H1 (cell line): ENCODE data around the gene CNFN. TPM values are rescaled to one million over a fixed set of nuclear protein-coding genes. Genes with fewer than 3 reads are reported as not detected.
A peak's percentile ranks its signal among the peaks of the same experiment; 100 is the strongest.

ENCODE experiments used
- CTCF ChIA-PET: fragments of 300-600 bp; sonication (Branson Sonifier 250); formaldehyde crosslinking; loops from one replicate; lab custom pipeline; 2021; ENCODE audit not compliant: partially characterized antibody; lab: Charles Lee
- POLR2A ChIA-PET: fragments of 300-600 bp; sonication (Branson Sonifier 250); formaldehyde crosslinking; loops from one replicate; lab custom pipeline; 2021; ENCODE audit warnings: inconsistent platforms; ENCODE audit not compliant: partially characterized antibody; lab: Charles Lee
- DNase-seq, 2 experiments: peaks; one replicate each; pipeline versions ENCODE4 v3.0.0 to v3.0.0-alpha.2; 2010 to 2022; ENCODE audit warnings: low spot score in 2 of 2, low read depth in 1 of 2, mixed read lengths in 1 of 2
- FAIRE-seq: peaks from 2 replicates; lab custom pipeline; 2011; peaks lifted over from hg19 to GRCh38; lab: Jason Lieb, UNC
- H2AFZ ChIP-seq: 2 replicates; pipeline ENCODE4 v1.8.1; 2012; ENCODE audit warnings: low read length, inconsistent platforms
- H2AK5ac ChIP-seq: 2 replicates; pipeline ENCODE4 v1.6.1; 2013; ENCODE audit warnings: low read depth, low read length
- H2BK120ac ChIP-seq: replicated peaks from 2 replicates; pipeline ENCODE3; 2013; ENCODE audit warnings: low read depth, low read length, inconsistent platforms
- H2BK12ac ChIP-seq: 2 replicates; pipeline ENCODE4 v1.6.1; 2013; ENCODE audit warnings: low read depth, low read length
- H2BK15ac ChIP-seq: 2 replicates; pipeline ENCODE4 v1.6.1; 2013; ENCODE audit warnings: low read length
- H2BK20ac ChIP-seq: 2 replicates; pipeline ENCODE4 v1.6.1; 2013; ENCODE audit warnings: low read length
- H2BK5ac ChIP-seq: 2 replicates; pipeline ENCODE4 v1.6.1; 2013; ENCODE audit warnings: low read depth, low read length
- H3K14ac ChIP-seq: 2 replicates; pipeline ENCODE4 v1.6.1; 2013; ENCODE audit warnings: inconsistent platforms; ENCODE audit not compliant: insufficient read length
- H3K18ac ChIP-seq: 2 replicates; pipeline ENCODE4 v1.6.1; 2013; ENCODE audit warnings: low read length; ENCODE audit errors: extremely low read depth
- H3K23ac ChIP-seq: 2 replicates; pipeline ENCODE4 v1.6.1; 2013; ENCODE audit warnings: inconsistent platforms; ENCODE audit not compliant: insufficient read length
- H3K23me2 ChIP-seq: 2 replicates; pipeline ENCODE4 v1.6.1; 2013; ENCODE audit warnings: low read depth, low read length
- H3K27ac ChIP-seq: 2 replicates; pipeline ENCODE4 v1.6.1; 2011; ENCODE audit warnings: low read depth, low read length, inconsistent platforms
- H3K27me3 ChIP-seq, 4 experiments: replicated peaks in 1 of 4; 1 replicate in 1 of 4; 2 replicates in 3 of 4; pipeline versions ENCODE4 v1.6.1 to v1.8.1; 2011 to 2013; ENCODE audit warnings: low read length in 3 of 4, mild to moderate bottlenecking in 3 of 4, inconsistent platforms in 2 of 4, mixed read lengths in 2 of 4, moderate library complexity in 1 of 4; ENCODE audit not compliant: control insufficient read depth in 3 of 4, insufficient read depth in 3 of 4; ENCODE audit errors: extremely low read depth in 1 of 4
- H3K36me3 ChIP-seq, 4 experiments: 2 replicates each; pipeline versions ENCODE4 v1.6.1 to v1.8.1; 2011 to 2013; ENCODE audit warnings: mild to moderate bottlenecking in 4 of 4, low read length in 3 of 4, moderate library complexity in 2 of 4, control low read depth in 1 of 4, inconsistent platforms in 1 of 4; ENCODE audit not compliant: insufficient read depth in 4 of 4, control insufficient read depth in 2 of 4
- H3K4ac ChIP-seq: replicated peaks from 2 replicates; pipeline ENCODE3; 2013; ENCODE audit warnings: low read length, low read depth, mixed read lengths, inconsistent platforms; ENCODE audit not compliant: insufficient read length
- H3K4me1 ChIP-seq, 4 experiments: replicated peaks in 1 of 4; 1 replicate in 1 of 4; 2 replicates in 3 of 4; pipeline versions ENCODE4 v1.6.1 to v1.8.1; 2011 to 2013; ENCODE audit warnings: low read length in 3 of 4, inconsistent platforms in 2 of 4, mixed read lengths in 1 of 4; ENCODE audit not compliant: insufficient read depth in 4 of 4, control insufficient read depth in 3 of 4
- H3K4me2 ChIP-seq, 2 experiments: 2 replicates each; pipeline versions ENCODE4 v1.6.1 to v1.8.1; 2011 to 2013; ENCODE audit warnings: low read depth in 2 of 2, low read length in 2 of 2, control low read depth in 1 of 2, inconsistent platforms in 1 of 2, mild to moderate bottlenecking in 1 of 2; ENCODE audit not compliant: insufficient read depth in 1 of 2
- H3K4me3 ChIP-seq, 4 experiments: fragments of 200-600, 300-600 bp in 1 of 4; sonication (generic), shearing (Covaris generic), sonication (Bioruptor Twin) in 1 of 4; 2 replicates each; pipeline versions ENCODE4 v1.5.1 to v1.8.1; 2011 to 2016; ENCODE audit warnings: low read length in 4 of 4, low read depth in 3 of 4, control low read depth in 2 of 4, inconsistent platforms in 2 of 4, mild to moderate bottlenecking in 2 of 4, mixed read lengths in 1 of 4, moderate library complexity in 1 of 4; ENCODE audit not compliant: insufficient read depth in 2 of 4; ENCODE audit errors: extremely low read depth in 1 of 4
- H3K56ac ChIP-seq: replicated peaks from 2 replicates; pipeline ENCODE3; 2013; ENCODE audit warnings: low read depth, mild to moderate bottlenecking, mixed read lengths, low read length, inconsistent platforms; ENCODE audit not compliant: insufficient read length
- H3K79me1 ChIP-seq: 2 replicates; pipeline ENCODE4 v1.6.1; 2013; ENCODE audit warnings: low read depth, low read length, control low read depth
- H3K79me2 ChIP-seq, 2 experiments: 2 replicates each; pipeline versions ENCODE4 v1.6.1 to v1.8.1; 2012 to 2013; ENCODE audit warnings: low read length in 2 of 2, mild to moderate bottlenecking in 2 of 2, inconsistent platforms in 1 of 2; ENCODE audit not compliant: insufficient read depth in 2 of 2, control insufficient read depth in 1 of 2
- H3K9ac ChIP-seq, 4 experiments: replicated peaks in 1 of 4; 1 replicate in 1 of 4; 2 replicates in 3 of 4; pipeline versions ENCODE4 v1.6.1 to v1.8.1; 2011 to 2013; ENCODE audit warnings: low read depth in 3 of 4, low read length in 3 of 4, control low read depth in 2 of 4, mild to moderate bottlenecking in 2 of 4, moderate library complexity in 2 of 4, inconsistent platforms in 1 of 4; ENCODE audit errors: extremely low read depth in 1 of 4
- H3K9me3 ChIP-seq, 2 experiments: 2 replicates each; pipeline versions ENCODE4 v1.6.1 to v1.8.1; 2012 to 2013; ENCODE audit warnings: mild to moderate bottlenecking in 2 of 2, moderate library complexity in 2 of 2, control low read depth in 1 of 2, inconsistent platforms in 1 of 2, low read depth in 1 of 2, low read length in 1 of 2, mixed read lengths in 1 of 2; ENCODE audit not compliant: insufficient read depth in 2 of 2
- H4K20me1 ChIP-seq, 2 experiments: replicated peaks in 1 of 2; 2 replicates each; pipeline versions ENCODE3 to v1.8.1; 2011 to 2013; ENCODE audit warnings: inconsistent platforms in 2 of 2, low read length in 2 of 2, mild to moderate bottlenecking in 1 of 2; ENCODE audit not compliant: insufficient read depth in 2 of 2, control insufficient read depth in 1 of 2
- H4K5ac ChIP-seq: 2 replicates; pipeline ENCODE4 v1.6.1; 2013; ENCODE audit warnings: low read length, low read depth, mixed read lengths, inconsistent platforms; ENCODE audit not compliant: insufficient read length
- H4K8ac ChIP-seq: 2 replicates; pipeline ENCODE4 v1.8.0; 2013; ENCODE audit warnings: mild to moderate bottlenecking, moderate library complexity, low read length, inconsistent platforms; ENCODE audit not compliant: insufficient read depth; ENCODE audit errors: extremely low read depth
- H4K91ac ChIP-seq: replicated peaks from 2 replicates; pipeline ENCODE3; 2013; ENCODE audit warnings: low read length, mixed read lengths, inconsistent platforms; ENCODE audit not compliant: insufficient read length
- HDAC2 ChIP-seq, 2 experiments: fragments of 300-600 bp in 1 of 2; sonication (generic) in 1 of 2; IDR thresholded peaks; 2 replicates each; pipeline ENCODE4 v1.6.1; 2011 to 2012; ENCODE audit warnings: low read depth in 2 of 2, low read length in 2 of 2, mild to moderate bottlenecking in 2 of 2, moderate library complexity in 2 of 2, borderline replicate concordance in 1 of 2, inconsistent platforms in 1 of 2
- SP2 ChIP-seq: IDR thresholded peaks from 2 replicates; pipeline ENCODE4 v1.6.1; 2012; ENCODE audit warnings: mild to moderate bottlenecking, low read length, inconsistent platforms
- WGBS, 2 experiments: shearing (Covaris generic) in 1 of 2; methylation state at CpG; one replicate each; pipeline versions ENCODE4 v1.1.6 to v1.1.7; 2013 to 2015; ENCODE audit warnings: low lambda C conversion rate in 2 of 2, mixed read lengths in 2 of 2, inconsistent platforms in 1 of 2, low coverage in 1 of 2, missing lambda C conversion rate in 1 of 2; ENCODE audit not compliant: insufficient replicate concordance in 2 of 2, insufficient coverage in 1 of 2, insufficient read length in 1 of 2; ENCODE audit errors: extremely low coverage in 1 of 2, missing lambda C conversion rate in 1 of 2; 5-methylcytosine and 5-hydroxymethylcytosine counted together
- polyA plus RNA-seq, 7 experiments: library from polyadenylated mRNA; depleted of rRNA in 3 of 7; stranded (reverse) in 5 of 7; unstranded in 2 of 7; fragments of >200 nt in 5 of 7; fragments of 200-250 nt in 2 of 7; gene quantifications; 1 replicate in 5 of 7; 2 replicates in 1 of 7; 4 replicates in 1 of 7; pipeline versions ENCODE4 v1.2.1 to v1.2.3, GENCODE V29; 2011 to 2013; ENCODE audit warnings: missing spikeins in 2 of 7, mixed read lengths in 2 of 7
- total RNA-seq: library from RNA; stranded (reverse); fragmentation: NEBNext Ultra II Directional; extraction: Animal tissue kit (Norgen Biotek cat#: 25700); gene quantifications from 2 replicates; pipeline ENCODE4 v1.2.1, GENCODE V29; 2021

Gene CNFN
- total and polyA plus RNA-seq, 2 of the 8 experiments (the other 6 are each of a cell fraction or from before 2014, with no cell fraction given) = 8.9 to 31.5 TPM

- TF ChIP-seq HDAC2 (IDR thresholded peaks at IDR 0.05; ENCODE audit: borderline replicate concordance in 1 of 2, low read depth in 2 of 2, low read length in 2 of 2) (no peak), SP2 (no peak)
- TF ChIP-seq, all 59 proteins: peak for 0
- 95% methylated on average over 24 of the region's 31 CpGs; no CpG with 5 or more reads in 1 of the 2 experiments for WGBS, 2 experiments
Observed at GRCh38 chr19:42352301-42353259, 37.5 kb downstream of the CNFN start.

More at GRCh38 chr19:42352301-42353259, 37.5 kb downstream of the CNFN start:
- ChIA-PET CTCF (interaction anchor here (0.6 to 3.8 kb wide), 2 partner anchors 8 to 9 kb away, joined by 3 to 36 read pairs; no protein-coding TSS in a partner anchor), POLR2A (interaction anchor here (1.7 kb wide), 1 partner anchor 16 kb away, joined by 4 read pairs; no protein-coding TSS in a partner anchor)
- H4K91ac ChIP-seq = no peak overlapping the region
- no peak overlapping the region for H3K4ac ChIP-seq
- DNase-seq (no peak), FAIRE-seq (no peak)
- H3K79me1 ChIP-seq = no peaks in the 10 kb centered on the region
- no peaks in the 10 kb centered on the region for H3K79me2 ChIP-seq
- H2AK5ac ChIP-seq = no peak overlapping the region
- H4K8ac ChIP-seq = no peak overlapping the region
- H3K14ac ChIP-seq = no peak overlapping the region
- H3K36me3 ChIP-seq = peaks cover 0 to 9% (median 3%) of the 10 kb centered on the region in 4 experiments; a peak in 4 of 8 replicates
- no peak overlapping the region for H3K4me3 ChIP-seq
- 0 out of 2 replicates have a peak overlapping the region, but pooled peaks have one; percentile 10 for H3K27ac ChIP-seq
- no peak overlapping the region; the same call in 1 of the 2 replicates for H2BK5ac ChIP-seq
- no peaks in the 10 kb centered on the region for H3K23me2 ChIP-seq
- no peak overlapping the region for H2BK15ac ChIP-seq
- no peak overlapping the region for H3K18ac ChIP-seq
- no peak overlapping the region for H3K4me2 ChIP-seq
- H2AFZ ChIP-seq = no peak overlapping the region
- H4K20me1 ChIP-seq = peaks cover 1 to 2% of the 10 kb centered on the region in 2 experiments
- H3K23ac ChIP-seq = no peak overlapping the region
- H2BK20ac ChIP-seq = no peak overlapping the region
- no peak overlapping the region for H3K9ac ChIP-seq
- H2BK120ac ChIP-seq = no peak overlapping the region
- no peaks in the 10 kb centered on the region for H3K4me1 ChIP-seq
- no peak overlapping the region for H2BK12ac ChIP-seq
- H3K9me3 ChIP-seq = no peaks in the 10 kb centered on the region
- no peaks in the 10 kb centered on the region for H3K27me3 ChIP-seq
- H3K56ac ChIP-seq = no peak overlapping the region
- no peak overlapping the region for H4K5ac ChIP-seq
